ENCODE data around the gene MCM9. TPM values are rescaled to one million over a fixed set of nuclear protein-coding genes. Genes with fewer than 3 reads are reported as not detected.
"Not testable (repeated sequence)": the region's sequence is repeated elsewhere in the genome, so short reads cannot be mapped to it uniquely, and the experiment has no call there.

Gene MCM9
- total RNA-seq, 2 donors from 2014 or later = 24.2 to 28.1 TPM

- no peak for DNase-seq (ENCODE audit: low spot score)
- peaks cover 18 to 21% of the 10 kb centered on the region in 2 donors for H3K4me1 Mint-ChIP-seq (ENCODE audit: low read depth in 2 of 2)
- H3K4me3 Mint-ChIP-seq = peak overlapping the region; percentile 18
- no peaks in the 10 kb centered on the region for H3K36me3 Mint-ChIP-seq
- H3K27me3 Mint-ChIP-seq = no peaks in the 10 kb centered on the region
- peak overlapping the region; percentile 50 to 87 for H3K27ac Mint-ChIP-seq
- no peaks in the 10 kb centered on the region for H3K9me3 Mint-ChIP-seq
- no peak for ATAC-seq
Measured at GRCh38 chr6:118768441-118768840, 166.5 kb downstream of the MCM9 start.

DNA sequence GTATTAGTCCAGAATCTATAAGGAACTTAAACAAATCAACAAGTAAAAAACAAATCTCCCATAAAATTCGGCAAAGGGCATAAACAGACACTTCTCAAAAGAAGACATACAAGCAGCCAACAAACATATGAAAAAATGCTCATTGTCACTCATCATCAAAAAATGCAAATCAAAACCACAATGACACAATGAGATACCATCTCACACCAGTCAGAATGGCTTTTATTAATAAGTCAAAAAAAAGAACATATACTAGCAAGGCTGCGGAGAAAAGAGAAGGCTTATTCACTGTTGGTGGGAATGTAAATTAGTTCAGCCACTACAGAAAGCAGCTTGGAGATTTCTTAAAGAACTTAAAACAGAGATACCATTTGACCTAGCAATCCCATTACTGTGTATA lies 169.6 kb downstream of the MCM9 start:
- H3K27me3 Mint-ChIP-seq; ATAC-seq; H3K36me3 Mint-ChIP-seq; H3K27ac Mint-ChIP-seq; H3K4me3 Mint-ChIP-seq; H3K9me3 Mint-ChIP-seq; DNase-seq (ENCODE audit: low spot score): not testable (repeated sequence)
- peaks cover 18 to 21% of the 10 kb centered on the region in 2 donors for H3K4me1 Mint-ChIP-seq (ENCODE audit: low read depth in 2 of 2)

DNA sequence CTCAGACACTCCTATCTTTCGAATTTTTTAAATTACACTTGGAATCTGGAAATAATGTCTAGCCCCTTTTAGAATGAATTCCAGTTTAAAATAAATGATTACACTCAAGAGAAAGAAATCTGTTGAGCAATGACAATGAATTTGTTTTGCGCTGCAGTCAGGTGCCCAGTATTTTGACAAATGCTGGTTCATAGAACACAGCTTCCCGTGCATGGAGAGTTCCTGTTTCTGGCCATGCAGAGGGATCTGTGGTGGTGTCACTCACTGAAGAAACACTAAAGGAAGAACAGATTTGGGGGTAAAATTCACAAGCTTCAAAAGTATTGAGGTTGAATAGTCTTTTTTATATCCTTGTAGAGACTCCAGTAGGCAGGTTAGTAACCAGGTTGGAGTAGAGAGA lies 170.2 kb downstream of the MCM9 start:
- no peak overlapping the region for H3K27ac Mint-ChIP-seq
- DNase-seq (ENCODE audit: low spot score) = no peak
- no peaks in the 10 kb centered on the region for H3K9me3 Mint-ChIP-seq
- no peak overlapping the region for H3K4me3 Mint-ChIP-seq
- no peak for ATAC-seq
- peaks cover 18 to 21% of the 10 kb centered on the region in 2 donors for H3K4me1 Mint-ChIP-seq (ENCODE audit: low read depth in 2 of 2)
- H3K36me3 Mint-ChIP-seq = no peaks in the 10 kb centered on the region
- H3K27me3 Mint-ChIP-seq = no peaks in the 10 kb centered on the region

Other genes starting within 250 kb of the MCM9 start
- 10 to 100 TPM; 15.9 to 36.4 TPM for gene ASF1A, start 41.0 kb downstream of the MCM9 start, total RNA-seq
- 1 to 10 TPM in 1 of 2 donors, under 1 TPM in 1; 0.43 to 2.1 TPM for gene FAM184A, start 143.5 kb upstream of the MCM9 start, total RNA-seq